Measurements from ENCODE around the gene HLA-A. TPM values are rescaled to one million over a fixed set of nuclear protein-coding genes. Genes with fewer than 3 reads are reported as not detected.
A peak's percentile ranks its signal among the peaks of the same experiment; 100 is the strongest.

The HLA-A gene
- total and polyA plus RNA-seq, 9 of the 15 experiments (the other 6 are each of a cell fraction or from before 2014, with no cell fraction given), result 0.46 to 3.3 TPM; not detected in 7

DNA sequence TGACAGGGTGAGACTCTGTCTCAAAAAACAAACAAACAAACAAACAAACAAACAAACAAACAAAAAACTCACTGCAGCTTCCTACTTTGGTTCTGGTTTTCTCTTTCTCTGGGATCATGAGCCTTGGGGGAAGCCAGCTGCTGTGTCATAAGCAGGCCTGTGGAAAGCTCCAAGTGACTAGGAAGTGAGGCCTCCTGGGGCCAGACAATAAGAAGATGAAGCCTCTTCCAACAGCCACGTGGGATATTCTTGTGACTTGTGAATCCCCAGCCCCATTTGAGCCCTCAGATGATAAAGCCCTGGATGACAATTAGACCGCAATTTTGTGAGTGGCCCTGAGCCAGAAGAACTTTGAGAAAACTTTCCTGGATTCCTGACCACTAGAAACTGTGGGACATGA, 11.4 kb downstream of the HLA-A start:
- no peaks in the 10 kb centered on the region for H3K36me3 ChIP-seq (ENCODE audit: control insufficient read depth, insufficient read depth, low read length)
- ChIA-PET CTCF (ENCODE audit: low intra/inter-chr PET ratio) (no interaction called here), POLR2A (no interaction called here)
- TF ChIP-seq ADNP (tag; IDR thresholded peaks at IDR 0.05) (peak; percentile 60), TSC22D4 (tag; IDR thresholded peaks at IDR 0.05) (no peak)
- H3K4me3 ChIP-seq, result no peak overlapping the region
- in situ Hi-C loops (cut with MboI), result no loop called here
- no peak overlapping the region for H3K9ac ChIP-seq (ENCODE audit: insufficient read depth in 1 of 2, low read depth in 2 of 2, low read length in 2 of 2)
- H3K27ac ChIP-seq (ENCODE audit: extremely low read depth, low read depth, low read length), result no peak overlapping the region
- H3K27me3 ChIP-seq (ENCODE audit: control insufficient read depth in 2 of 2, insufficient read depth in 2 of 2, low read length in 2 of 2), result 0 out of 5 replicates have a peak, but pooled peaks cover 0 to 4% of the 10 kb centered on the region in 2 experiments
- no peaks in the 10 kb centered on the region for H3K9me3 ChIP-seq (replicated peaks; ENCODE audit: control insufficient read depth, insufficient read depth, low read depth, low read length)
- no peak overlapping the region for H2AFZ ChIP-seq (ENCODE audit: low read depth, low read length)
- FAIRE-seq (no peak), DNase-seq (ENCODE audit: extremely low read depth in 1 of 4, low spot score in 3 of 4) (no peak), ATAC-seq (no peak)
- H3K79me2 ChIP-seq (ENCODE audit: control insufficient read depth, insufficient read depth, low read length), result no peaks in the 10 kb centered on the region
- H3K4me1 ChIP-seq (replicated peaks in 1 of 2; ENCODE audit: control insufficient read depth in 2 of 2, insufficient read depth in 2 of 2, low read length in 2 of 2), result peaks cover 2 to 4% of the 10 kb centered on the region in 2 experiments; a peak in 1 of 5 replicates
- BruUV-seq (replicated peaks), result no TSS peak
- intact Hi-C loops (cut with micrococcal nuclease), result no loop called here
- 0 out of 2 replicates have a peak, but pooled peaks cover 3% of the 10 kb centered on the region for H4K20me1 ChIP-seq (replicated peaks; ENCODE audit: control insufficient read depth, insufficient read depth, low read length)
- no peaks in the 10 kb centered on the region for H3K9me1 ChIP-seq (ENCODE audit: control insufficient read depth, insufficient read depth, low read length)
- no peak overlapping the region for H3K4me2 ChIP-seq (ENCODE audit: insufficient read depth, low read length)
- WGBS (ENCODE audit: insufficient coverage, low coverage, missing lambda C conversion rate), result 40% methylated on average over 2 of the region's 2 CpGs

DNA sequence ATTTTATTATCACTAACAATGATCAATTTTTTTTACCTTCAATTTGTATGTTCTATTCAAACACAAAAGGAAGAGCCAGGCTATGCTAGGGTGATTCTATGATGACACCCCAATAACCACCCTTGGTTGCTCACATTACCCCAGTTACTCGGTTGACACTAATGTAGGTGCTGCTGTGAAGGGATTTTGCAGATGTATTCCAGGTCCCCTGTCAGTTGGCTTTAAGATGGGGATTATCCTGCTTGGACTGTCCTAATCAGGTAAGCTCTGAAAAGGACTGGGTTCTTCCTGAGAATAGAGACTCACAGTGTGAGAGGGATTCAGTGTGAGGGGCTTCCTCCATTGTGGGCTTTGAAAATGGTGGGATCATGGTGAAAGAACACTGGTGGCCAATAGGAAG, 11.9 kb downstream of the HLA-A start:
- no peak overlapping the region for H2AFZ ChIP-seq (ENCODE audit: low read depth, low read length)
- H3K4me1 ChIP-seq (replicated peaks in 1 of 2; ENCODE audit: control insufficient read depth in 2 of 2, insufficient read depth in 2 of 2, low read length in 2 of 2), result peaks cover 2 to 4% of the 10 kb centered on the region in 2 experiments; a peak in 1 of 5 replicates
- no TSS peak for BruUV-seq (replicated peaks)
- H3K27ac ChIP-seq (ENCODE audit: extremely low read depth, low read depth, low read length), result no peak overlapping the region
- ATAC-seq (no peak), FAIRE-seq (no peak), DNase-seq (ENCODE audit: extremely low read depth in 1 of 4, low spot score in 3 of 4) (no peak)
- POLR2A ChIA-PET, result no interaction called here
- no peak overlapping the region for H3K4me2 ChIP-seq (ENCODE audit: insufficient read depth, low read length)
- H3K36me3 ChIP-seq (ENCODE audit: control insufficient read depth, insufficient read depth, low read length), result no peaks in the 10 kb centered on the region
- WGBS (ENCODE audit: insufficient coverage, low coverage, missing lambda C conversion rate), result 50% methylated on average over 1 of the region's 1 CpG
- H3K9me1 ChIP-seq (ENCODE audit: control insufficient read depth, insufficient read depth, low read length), result no peaks in the 10 kb centered on the region
- no peak overlapping the region for H3K9ac ChIP-seq (ENCODE audit: insufficient read depth in 1 of 2, low read depth in 2 of 2, low read length in 2 of 2)
- CTCF ChIA-PET (ENCODE audit: low intra/inter-chr PET ratio), result no interaction called here
- H3K9me3 ChIP-seq (replicated peaks; ENCODE audit: control insufficient read depth, insufficient read depth, low read depth, low read length), result no peaks in the 10 kb centered on the region
- H4K20me1 ChIP-seq (replicated peaks; ENCODE audit: control insufficient read depth, insufficient read depth, low read length), result no peaks in the 10 kb centered on the region
- in situ Hi-C loops (cut with MboI) (no loop called here), intact Hi-C loops (cut with micrococcal nuclease) (no loop called here)
- no peaks in the 10 kb centered on the region for H3K79me2 ChIP-seq (ENCODE audit: control insufficient read depth, insufficient read depth, low read length)
- 0 out of 5 replicates have a peak, but pooled peaks cover 0 to 4% of the 10 kb centered on the region in 2 experiments for H3K27me3 ChIP-seq (ENCODE audit: control insufficient read depth in 2 of 2, insufficient read depth in 2 of 2, low read length in 2 of 2)
- no peak overlapping the region for H3K4me3 ChIP-seq
- TF ChIP-seq FOXA3 (CRISPR knock-in tag; conservative IDR thresholded peaks at IDR 0.05 in 1 of 2, IDR thresholded peaks at IDR 0.05 in 1 of 2) (no peak), PTRF (tag; IDR thresholded peaks at IDR 0.05) (no peak), ADNP (tag; IDR thresholded peaks at IDR 0.05) (no peak), ZNF695 (CRISPR knock-in tag; IDR thresholded peaks at IDR 0.05) (no peak)
- TF ChIP-seq, protein P1, sequence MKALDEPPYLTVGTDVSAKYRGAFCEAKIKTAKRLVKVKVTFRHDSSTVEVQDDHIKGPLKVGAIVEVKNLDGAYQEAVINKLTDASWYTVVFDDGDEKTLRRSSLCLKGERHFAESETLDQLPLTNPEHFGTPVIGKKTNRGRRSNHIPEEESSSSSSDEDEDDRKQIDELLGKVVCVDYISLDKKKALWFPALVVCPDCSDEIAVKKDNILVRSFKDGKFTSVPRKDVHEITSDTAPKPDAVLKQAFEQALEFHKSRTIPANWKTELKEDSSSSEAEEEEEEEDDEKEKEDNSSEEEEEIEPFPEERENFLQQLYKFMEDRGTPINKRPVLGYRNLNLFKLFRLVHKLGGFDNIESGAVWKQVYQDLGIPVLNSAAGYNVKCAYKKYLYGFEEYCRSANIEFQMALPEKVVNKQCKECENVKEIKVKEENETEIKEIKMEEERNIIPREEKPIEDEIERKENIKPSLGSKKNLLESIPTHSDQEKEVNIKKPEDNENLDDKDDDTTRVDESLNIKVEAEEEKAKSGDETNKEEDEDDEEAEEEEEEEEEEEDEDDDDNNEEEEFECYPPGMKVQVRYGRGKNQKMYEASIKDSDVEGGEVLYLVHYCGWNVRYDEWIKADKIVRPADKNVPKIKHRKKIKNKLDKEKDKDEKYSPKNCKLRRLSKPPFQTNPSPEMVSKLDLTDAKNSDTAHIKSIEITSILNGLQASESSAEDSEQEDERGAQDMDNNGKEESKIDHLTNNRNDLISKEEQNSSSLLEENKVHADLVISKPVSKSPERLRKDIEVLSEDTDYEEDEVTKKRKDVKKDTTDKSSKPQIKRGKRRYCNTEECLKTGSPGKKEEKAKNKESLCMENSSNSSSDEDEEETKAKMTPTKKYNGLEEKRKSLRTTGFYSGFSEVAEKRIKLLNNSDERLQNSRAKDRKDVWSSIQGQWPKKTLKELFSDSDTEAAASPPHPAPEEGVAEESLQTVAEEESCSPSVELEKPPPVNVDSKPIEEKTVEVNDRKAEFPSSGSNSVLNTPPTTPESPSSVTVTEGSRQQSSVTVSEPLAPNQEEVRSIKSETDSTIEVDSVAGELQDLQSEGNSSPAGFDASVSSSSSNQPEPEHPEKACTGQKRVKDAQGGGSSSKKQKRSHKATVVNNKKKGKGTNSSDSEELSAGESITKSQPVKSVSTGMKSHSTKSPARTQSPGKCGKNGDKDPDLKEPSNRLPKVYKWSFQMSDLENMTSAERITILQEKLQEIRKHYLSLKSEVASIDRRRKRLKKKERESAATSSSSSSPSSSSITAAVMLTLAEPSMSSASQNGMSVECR (CRISPR knock-in tag; IDR thresholded peaks at IDR 0.05), result no peak
- TF ChIP-seq, protein P2, sequence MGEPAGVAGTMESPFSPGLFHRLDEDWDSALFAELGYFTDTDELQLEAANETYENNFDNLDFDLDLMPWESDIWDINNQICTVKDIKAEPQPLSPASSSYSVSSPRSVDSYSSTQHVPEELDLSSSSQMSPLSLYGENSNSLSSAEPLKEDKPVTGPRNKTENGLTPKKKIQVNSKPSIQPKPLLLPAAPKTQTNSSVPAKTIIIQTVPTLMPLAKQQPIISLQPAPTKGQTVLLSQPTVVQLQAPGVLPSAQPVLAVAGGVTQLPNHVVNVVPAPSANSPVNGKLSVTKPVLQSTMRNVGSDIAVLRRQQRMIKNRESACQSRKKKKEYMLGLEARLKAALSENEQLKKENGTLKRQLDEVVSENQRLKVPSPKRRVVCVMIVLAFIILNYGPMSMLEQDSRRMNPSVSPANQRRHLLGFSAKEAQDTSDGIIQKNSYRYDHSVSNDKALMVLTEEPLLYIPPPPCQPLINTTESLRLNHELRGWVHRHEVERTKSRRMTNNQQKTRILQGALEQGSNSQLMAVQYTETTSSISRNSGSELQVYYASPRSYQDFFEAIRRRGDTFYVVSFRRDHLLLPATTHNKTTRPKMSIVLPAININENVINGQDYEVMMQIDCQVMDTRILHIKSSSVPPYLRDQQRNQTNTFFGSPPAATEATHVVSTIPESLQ (CRISPR knock-in tag; IDR thresholded peaks at IDR 0.05), result no peak
- TF ChIP-seq, protein P3, sequence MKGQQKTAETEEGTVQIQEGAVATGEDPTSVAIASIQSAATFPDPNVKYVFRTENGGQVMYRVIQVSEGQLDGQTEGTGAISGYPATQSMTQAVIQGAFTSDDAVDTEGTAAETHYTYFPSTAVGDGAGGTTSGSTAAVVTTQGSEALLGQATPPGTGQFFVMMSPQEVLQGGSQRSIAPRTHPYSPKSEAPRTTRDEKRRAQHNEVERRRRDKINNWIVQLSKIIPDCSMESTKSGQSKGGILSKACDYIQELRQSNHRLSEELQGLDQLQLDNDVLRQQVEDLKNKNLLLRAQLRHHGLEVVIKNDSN (CRISPR knock-in tag; IDR thresholded peaks at IDR 0.05), result no peak
